Vagina (tissue), 2 donors: Measurements from ENCODE around the gene FXYD6. TPM values are rescaled to one million over a fixed set of nuclear protein-coding genes. Genes with fewer than 3 reads are reported as not detected.
A peak's percentile ranks its signal among the peaks of the same experiment; 100 is the strongest.

ENCODE experiments used
- DNase-seq, 2 donors: peaks; one replicate each; pipeline ENCODE4 v3.0.0-alpha.2; 2017; ENCODE audit errors: extremely low spot score in 2 of 2
- H3K27ac ChIP-seq: fragments of 200-600 bp; sonication (generic); one replicate; pipeline ENCODE4 v1.5.1; 2019
- H3K27me3 ChIP-seq: fragments of 200-600 bp; sonication (generic); one replicate; pipeline ENCODE4 v1.5.1; 2019
- H3K36me3 ChIP-seq, 2 donors: fragments of 200-600 bp; sonication (generic); one replicate each; pipeline ENCODE4 v1.5.1; 2017 to 2019
- H3K4me1 ChIP-seq: fragments of 200-600 bp; sonication (generic); one replicate; pipeline ENCODE4 v1.5.1; 2019
- H3K4me3 ChIP-seq, 2 donors: fragments of 200-600 bp; sonication (generic); 1 replicate in 1 of 2; 2 replicates in 1 of 2; pipeline ENCODE4 v1.5.1; 2016 to 2019
- H3K9me3 ChIP-seq: fragments of 200-600 bp; sonication (generic); one replicate; pipeline ENCODE4 v1.5.1; 2019
- CTCF ChIP-seq, 3 experiments: fragments of 450-650 bp in 2 of 3; fragments of 200-600 bp in 1 of 3; sonication (generic) in 1 of 3; IDR thresholded peaks; one replicate each; pipeline ENCODE4 v1.5.1; 2017 to 2019; ENCODE audit warnings: antibody characterized with exemption in 3 of 3, mild to moderate bottlenecking in 2 of 3, moderate library complexity in 2 of 3
- POLR2A ChIP-seq, 2 donors: fragments of 450-650 bp; IDR thresholded peaks; one replicate each; pipeline ENCODE4 v1.6.1; 2017; ENCODE audit warnings: antibody characterized with exemption in 2 of 2, mild to moderate bottlenecking in 2 of 2, moderate library complexity in 2 of 2
- POLR2AphosphoS5 ChIP-seq, 2 donors: sonication (generic); formaldehyde crosslinking; IDR thresholded peaks; one replicate each; pipeline ENCODE4 v1.9.0; 2017; ENCODE audit warnings: antibody characterized with exemption in 2 of 2, mild to moderate bottlenecking in 2 of 2, low read depth in 1 of 2; ENCODE audit not compliant: insufficient read depth in 1 of 2
- intact Hi-C: fragments of 100-400 bp; cut with DNase I; formaldehyde crosslinking; loops from one replicate; pipeline ENCODE4 v1.15.1; 2023
- total RNA-seq: library from RNA; depleted of rRNA; stranded (reverse); fragments of >200 nt; gene quantifications from one replicate; pipeline ENCODE4 v1.2.3, GENCODE V29; 2016

Gene FXYD6
- total RNA-seq, 1 donor from 2014 or later, result 75.4 TPM

GRCh38 chr11:117882311-117882905 is 6.0 kb upstream of the FXYD6 start:
- peak in 1 of 2 donors; percentile 61 for DNase-seq
- intact Hi-C loops, result no loop called here
- H3K36me3 ChIP-seq, result no peaks in the 10 kb centered on the region
- H3K9me3 ChIP-seq, result no peaks in the 10 kb centered on the region
- no peak overlapping the region for H3K4me3 ChIP-seq
- no peaks in the 10 kb centered on the region for H3K27me3 ChIP-seq
- TF ChIP-seq POLR2AphosphoS5 (IDR thresholded peaks at IDR 0.05; ENCODE audit: insufficient read depth in 1 of 2, low read depth in 1 of 2) (no peak), POLR2A (IDR thresholded peaks at IDR 0.05) (no peak), CTCF (IDR thresholded peaks at IDR 0.05) (no peak)
- H3K4me1 ChIP-seq, result peaks cover 11% of the 10 kb centered on the region
- H3K27ac ChIP-seq, result no peak overlapping the region

GRCh38 chr11:117881217-117881616 is 4.8 kb upstream of the FXYD6 start:
- Histone ChIP-seq H3K27me3 (no peaks in the 10 kb centered on the region), H3K4me3 (no peak overlapping the region), H3K9me3 (no peaks in the 10 kb centered on the region), H3K27ac (no peak overlapping the region), H3K4me1 (peaks cover 17% of the 10 kb centered on the region), H3K36me3 (no peaks in the 10 kb centered on the region)
- DNase-seq, result peak; percentile 80 to 87
- intact Hi-C loops, result no loop called here
- no peak for TF ChIP-seq CTCF (IDR thresholded peaks at IDR 0.05)
- no peak for TF ChIP-seq POLR2A (IDR thresholded peaks at IDR 0.05)
- TF ChIP-seq POLR2AphosphoS5 (IDR thresholded peaks at IDR 0.05; ENCODE audit: insufficient read depth in 1 of 2, low read depth in 1 of 2), result no peak

GRCh38 chr11:117879516-117880480 is 3.3 kb upstream of the FXYD6 start:
- Histone ChIP-seq H3K36me3 (no peaks in the 10 kb centered on the region), H3K27me3 (no peaks in the 10 kb centered on the region), H3K4me3 (no peak overlapping the region), H3K9me3 (no peaks in the 10 kb centered on the region), H3K4me1 (peaks cover 21% of the 10 kb centered on the region), H3K27ac (no peak overlapping the region)
- intact Hi-C loops, result no loop called here
- DNase-seq, result peak; percentile 70 to 89
- no peak for TF ChIP-seq CTCF (IDR thresholded peaks at IDR 0.05)
- TF ChIP-seq POLR2AphosphoS5 (IDR thresholded peaks at IDR 0.05; ENCODE audit: insufficient read depth in 1 of 2, low read depth in 1 of 2), result no peak
- TF ChIP-seq POLR2A (IDR thresholded peaks at IDR 0.05), result no peak

- Histone ChIP-seq H3K9me3 (no peaks in the 10 kb centered on the region), H3K36me3 (no peaks in the 10 kb centered on the region), H3K4me1 (peaks cover 27% of the 10 kb centered on the region), H3K27ac (no peak overlapping the region), H3K27me3 (no peaks in the 10 kb centered on the region), H3K4me3 (no peak overlapping the region)
- no peak for TF ChIP-seq POLR2AphosphoS5 (IDR thresholded peaks at IDR 0.05; ENCODE audit: insufficient read depth in 1 of 2, low read depth in 1 of 2)
- no peak for TF ChIP-seq POLR2A (IDR thresholded peaks at IDR 0.05)
- no peak for TF ChIP-seq CTCF (IDR thresholded peaks at IDR 0.05)
- intact Hi-C loops, result no loop called here
- DNase-seq, result peak; percentile 64 to 70
Measured at GRCh38 chr11:117878939-117879475, 2.5 kb upstream of the FXYD6 start.
